Measurements from ENCODE around the gene PLCL1. TPM values are rescaled to one million over a fixed set of nuclear protein-coding genes. Genes with fewer than 3 reads are reported as not detected.

The PLCL1 gene
- total RNA-seq (2022; extraction: Qiagen RNA extraction; ENCODE audit: low read depth): not detected in 5 replicates

GRCh38 chr2:197804049-197804757 is at the start of gene PLCL1:
TSS of gene PLCL1 (plus strand) at chr2:197804593.

DNA sequence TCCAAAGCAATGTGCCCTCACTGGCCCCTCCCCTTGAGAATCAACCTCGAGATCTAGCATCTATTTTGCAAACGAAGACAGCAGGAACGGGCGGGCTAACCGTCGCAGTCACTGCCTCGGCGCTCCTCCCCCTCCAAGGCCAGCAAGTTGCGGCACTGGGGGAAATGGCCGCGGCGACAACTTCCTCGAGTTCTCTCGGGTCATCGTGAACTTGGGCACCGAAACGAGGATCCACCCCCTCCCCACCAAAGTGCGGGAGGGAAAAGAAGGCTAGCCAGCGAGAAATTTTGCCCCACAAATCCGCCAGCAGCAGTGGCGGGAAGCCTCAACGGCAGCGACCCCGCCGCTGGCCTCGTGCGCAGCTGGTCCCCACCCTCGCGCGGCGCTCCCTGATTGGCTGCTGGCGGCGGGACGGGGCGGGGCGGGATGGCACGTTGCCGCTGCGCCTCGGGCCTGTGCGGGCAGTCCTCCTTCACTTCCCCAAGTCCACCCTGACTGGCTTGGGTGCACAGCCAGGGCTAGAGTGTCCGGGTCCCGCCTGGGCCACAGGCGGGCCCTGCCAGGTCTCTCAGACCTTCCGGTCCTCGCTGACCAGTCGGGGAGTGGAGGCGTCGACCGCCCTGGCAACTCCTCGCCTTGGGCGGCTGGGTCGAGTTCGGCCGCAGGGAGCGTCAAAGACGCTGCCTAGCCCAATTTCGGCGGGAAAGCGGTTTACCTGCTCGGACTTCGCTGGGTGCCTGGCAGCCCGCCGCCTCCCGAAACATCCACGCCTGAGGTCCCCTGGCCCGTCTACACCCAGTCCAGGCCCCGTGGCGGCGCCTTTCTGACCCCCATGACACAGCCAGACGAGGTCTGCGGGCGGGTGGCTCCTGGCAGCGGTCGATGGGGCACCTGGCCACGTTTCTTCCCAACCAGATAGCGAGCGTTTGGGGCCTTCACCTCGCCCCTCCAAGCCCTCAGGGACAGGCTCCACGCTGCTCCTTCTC is 19.1 kb upstream of the PLCL1 start, which contains the start of gene BOLL:
Gene BOLL (minus strand): TSS at position 364 of the 986 bp plus-strand sequence. CDS start 3,469 bp downstream, outside the sequence.

Other genes with a start within 250 kb of the PLCL1 start
- not detected in 5 replicates for gene RFTN2, start 129.0 kb upstream of the PLCL1 start, total RNA-seq (2022; extraction: Qiagen RNA extraction; ENCODE audit: low read depth)
- 10.1 to 12.8 TPM (median 11.1 TPM) in 5 replicates for gene MARS2, start 99.2 kb upstream of the PLCL1 start, total RNA-seq (2022; extraction: Qiagen RNA extraction; ENCODE audit: low read depth)
- gene BOLL, start 19.3 kb upstream of the PLCL1 start, total RNA-seq (2022; extraction: Qiagen RNA extraction; ENCODE audit: low read depth): not detected in 5 replicates